ENCODE results near the gene ABCB4. TPM values are rescaled to one million over a fixed set of nuclear protein-coding genes. Genes with fewer than 3 reads are reported as not detected.

Gene ABCB4
- total RNA-seq, 1 donor = 0.81 TPM

- TF ChIP-seq, protein P1, sequence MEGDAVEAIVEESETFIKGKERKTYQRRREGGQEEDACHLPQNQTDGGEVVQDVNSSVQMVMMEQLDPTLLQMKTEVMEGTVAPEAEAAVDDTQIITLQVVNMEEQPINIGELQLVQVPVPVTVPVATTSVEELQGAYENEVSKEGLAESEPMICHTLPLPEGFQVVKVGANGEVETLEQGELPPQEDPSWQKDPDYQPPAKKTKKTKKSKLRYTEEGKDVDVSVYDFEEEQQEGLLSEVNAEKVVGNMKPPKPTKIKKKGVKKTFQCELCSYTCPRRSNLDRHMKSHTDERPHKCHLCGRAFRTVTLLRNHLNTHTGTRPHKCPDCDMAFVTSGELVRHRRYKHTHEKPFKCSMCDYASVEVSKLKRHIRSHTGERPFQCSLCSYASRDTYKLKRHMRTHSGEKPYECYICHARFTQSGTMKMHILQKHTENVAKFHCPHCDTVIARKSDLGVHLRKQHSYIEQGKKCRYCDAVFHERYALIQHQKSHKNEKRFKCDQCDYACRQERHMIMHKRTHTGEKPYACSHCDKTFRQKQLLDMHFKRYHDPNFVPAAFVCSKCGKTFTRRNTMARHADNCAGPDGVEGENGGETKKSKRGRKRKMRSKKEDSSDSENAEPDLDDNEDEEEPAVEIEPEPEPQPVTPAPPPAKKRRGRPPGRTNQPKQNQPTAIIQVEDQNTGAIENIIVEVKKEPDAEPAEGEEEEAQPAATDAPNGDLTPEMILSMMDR (IDR thresholded peaks at IDR 0.05; ENCODE audit: insufficient read depth, low read length) = no peak
- no peak for DNase-seq (ENCODE audit: low read depth)
- no peak overlapping the region for H3K4me3 ChIP-seq (ENCODE audit: low read depth, low read length)
These were observed 42.9 kb downstream of the ABCB4 start for GRCh38 chr7:87432536-87432935.

DNA sequence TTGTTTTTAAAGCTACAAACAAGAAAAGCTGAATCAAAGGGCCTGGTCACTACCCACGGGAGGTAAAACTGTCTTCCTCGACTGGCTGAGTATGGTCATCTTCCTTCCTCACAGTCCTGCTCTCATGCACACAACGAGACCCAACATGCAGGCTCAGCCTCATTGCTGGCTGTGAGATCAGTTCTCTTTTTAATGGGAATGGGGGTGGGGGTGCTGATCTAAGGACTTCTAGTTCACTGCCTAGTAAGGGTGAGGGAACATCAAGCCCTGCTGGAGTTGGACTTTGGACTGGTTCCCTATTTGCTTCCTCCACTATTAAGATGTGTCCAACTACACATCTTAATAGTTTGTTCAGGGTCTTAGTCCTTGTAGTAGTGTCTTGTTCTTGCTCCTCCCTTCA lies 48.2 kb downstream of the ABCB4 start:
- TF ChIP-seq, protein P1 (IDR thresholded peaks at IDR 0.05; ENCODE audit: insufficient read depth, low read length) = no peak
- DNase-seq (ENCODE audit: low read depth) = no peak
- no peak overlapping the region for H3K4me3 ChIP-seq (ENCODE audit: low read depth, low read length)

GRCh38 chr7:87426160-87426559 lies 49.3 kb downstream of the ABCB4 start:
- no peak for DNase-seq (ENCODE audit: low read depth)
- TF ChIP-seq, protein P1 (IDR thresholded peaks at IDR 0.05; ENCODE audit: insufficient read depth, low read length) = no peak
- H3K4me3 ChIP-seq (ENCODE audit: low read depth, low read length) = no peak overlapping the region

GRCh38 chr7:87424075-87424474 lies 51.4 kb downstream of the ABCB4 start:
- TF ChIP-seq, protein P1 (IDR thresholded peaks at IDR 0.05; ENCODE audit: insufficient read depth, low read length) = no peak
- no peak overlapping the region for H3K4me3 ChIP-seq (ENCODE audit: low read depth, low read length)
- no peak for DNase-seq (ENCODE audit: low read depth)

DNA sequence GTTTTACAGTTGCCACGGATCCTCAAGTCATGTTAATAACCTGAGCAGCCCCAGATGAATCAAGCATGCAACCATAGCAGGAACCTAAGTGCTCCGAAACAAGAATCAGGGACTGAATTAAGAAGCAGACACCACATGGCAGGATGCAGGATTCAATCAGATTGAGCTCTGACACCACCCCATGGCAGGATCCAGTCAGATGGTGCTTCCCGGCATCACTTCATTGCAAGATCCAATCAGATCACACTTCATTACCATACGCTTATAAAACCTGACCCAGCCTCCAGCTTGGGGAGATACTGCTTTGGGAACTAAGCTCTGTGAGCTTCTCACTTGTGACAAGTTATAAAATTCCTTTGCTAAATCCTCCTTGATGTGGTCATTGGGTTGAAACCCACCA lies 55.3 kb downstream of the ABCB4 start:
- no peak overlapping the region for H3K4me3 ChIP-seq (ENCODE audit: low read depth, low read length)
- TF ChIP-seq, protein P1 (IDR thresholded peaks at IDR 0.05; ENCODE audit: insufficient read depth, low read length) = no peak
- DNase-seq (ENCODE audit: low read depth) = no peak

DNA sequence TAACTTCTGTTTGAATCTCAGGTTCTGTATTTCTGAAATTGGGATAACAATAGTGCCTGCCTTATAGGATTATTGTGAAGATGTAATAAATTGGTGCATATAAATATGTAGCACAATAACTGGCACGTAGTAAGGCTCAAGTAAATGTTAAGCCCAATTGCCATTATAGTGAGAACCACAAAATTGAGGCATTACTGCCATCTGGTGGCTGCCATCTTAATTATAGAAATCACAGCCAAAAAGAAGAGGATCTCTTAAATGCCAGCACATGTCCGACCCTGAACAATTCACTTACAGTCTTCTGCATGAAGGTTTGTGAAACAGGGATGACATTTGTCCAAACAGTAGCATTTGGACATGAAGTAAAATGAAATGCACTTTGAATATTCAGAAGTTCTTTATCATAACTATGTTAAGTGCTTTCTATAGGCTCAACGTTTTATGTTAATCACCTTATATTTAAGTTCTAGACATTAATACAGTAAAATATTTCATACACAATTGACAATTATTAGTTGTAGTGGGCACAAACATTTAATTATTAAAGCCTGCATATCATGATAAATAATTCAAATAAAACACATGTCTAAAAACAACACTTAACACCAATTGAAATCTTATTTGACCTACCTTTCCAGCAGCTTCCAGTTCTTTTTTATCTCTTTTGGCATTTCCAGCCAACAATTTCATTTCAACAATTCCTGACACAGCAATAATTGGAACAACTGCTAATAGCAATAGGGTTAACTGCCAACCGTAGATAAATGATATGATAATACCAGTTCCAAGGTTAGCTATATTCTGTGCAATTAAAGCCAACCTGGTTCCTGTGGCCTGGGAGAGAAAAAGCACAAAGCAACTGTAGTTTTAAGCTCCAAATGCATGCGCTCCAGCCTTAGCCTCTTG lies 58.5 kb downstream of the ABCB4 start:
- no peak overlapping the region for H3K4me3 ChIP-seq (ENCODE audit: low read depth, low read length)
- TF ChIP-seq, protein P1 (IDR thresholded peaks at IDR 0.05; ENCODE audit: insufficient read depth, low read length) = peak; percentile 50
- peak; percentile 85 for DNase-seq (ENCODE audit: low read depth)
